IMR-90 (cell line): Measurements from ENCODE around the gene EMX2. TPM values are rescaled to one million over a fixed set of nuclear protein-coding genes. Genes with fewer than 3 reads are reported as not detected.

Experiments used
- ATAC-seq: fragments of 200-7000 bp; cut with Tn5 transposase; 2 replicates; pipeline ENCODE4 v1.9.1; 2020; ENCODE audit warnings: low read depth, mild to moderate bottlenecking, moderate library complexity
- BruUV-seq: library from RNA; stranded (reverse); fragments of 400-500 nt; replicated peaks from 2 replicates; lab custom pipeline; 2021; lab: Mats Ljungman, UMichigan
- CTCF ChIA-PET: fragments of 300-600 bp; formaldehyde crosslinking; extraction: SDS; loops from one replicate; lab custom pipeline; 2021; ENCODE audit warnings: antibody characterized with exemption; lab: Yijun Ruan, JAX
- POLR2A ChIA-PET: fragments of 300-600 bp; sonication (Branson Sonifier 250); formaldehyde crosslinking; loops from one replicate; lab custom pipeline; 2022; ENCODE audit warnings: antibody characterized with exemption; ENCODE audit not compliant: unreplicated experiment; lab: Charles Lee
- DNase-seq: peaks from one replicate; pipeline ENCODE4 v3.0.0; 2013
- H2AFZ ChIP-seq: replicated peaks from 2 replicates; pipeline ENCODE3; 2013; ENCODE audit warnings: low read length, mild to moderate bottlenecking; ENCODE audit not compliant: poor library complexity
- H2AK5ac ChIP-seq: 2 replicates; pipeline ENCODE4 v1.6.1; 2013; ENCODE audit warnings: low read depth, low read length, inconsistent platforms
- H2AK9ac ChIP-seq: replicated peaks from 2 replicates; pipeline ENCODE3; 2013; ENCODE audit warnings: mild to moderate bottlenecking, low read depth, low read length, moderate library complexity; ENCODE audit not compliant: poor library complexity
- H2BK120ac ChIP-seq: 2 replicates; pipeline ENCODE4 v1.6.1; 2013; ENCODE audit warnings: low read depth, low read length, inconsistent platforms
- H2BK15ac ChIP-seq: 3 replicates; pipeline ENCODE4 v1.6.1; 2013; ENCODE audit warnings: low read depth, low read length, inconsistent platforms
- H2BK20ac ChIP-seq: 2 replicates; pipeline ENCODE4 v1.6.1; 2013; ENCODE audit warnings: low read depth, mild to moderate bottlenecking, inconsistent platforms, low read length, moderate library complexity
- H2BK5ac ChIP-seq: 2 replicates; pipeline ENCODE4 v1.6.1; 2013; ENCODE audit warnings: mild to moderate bottlenecking, low read depth, low read length, inconsistent platforms; ENCODE audit not compliant: poor library complexity, severe bottlenecking
- H3K14ac ChIP-seq: replicated peaks from 2 replicates; pipeline ENCODE4 v1.6.1; 2013; ENCODE audit warnings: low read depth, low read length, inconsistent platforms
- H3K18ac ChIP-seq: 2 replicates; pipeline ENCODE4 v1.6.1; 2013; ENCODE audit warnings: low read depth, low read length, control low read depth
- H3K23ac ChIP-seq: 2 replicates; pipeline ENCODE4 v1.6.1; 2013; ENCODE audit warnings: low read depth, low read length, inconsistent platforms
- H3K27ac ChIP-seq: 2 replicates; pipeline ENCODE4 v1.5.1; 2013; ENCODE audit warnings: mild to moderate bottlenecking, control low read depth, low read length; ENCODE audit not compliant: insufficient read depth
- H3K27me3 ChIP-seq: 2 replicates; pipeline ENCODE4 v1.6.1; 2013; ENCODE audit warnings: low read length; ENCODE audit not compliant: control insufficient read depth, insufficient read depth
- H3K36me3 ChIP-seq: 2 replicates; pipeline ENCODE4 v1.6.1; 2013; ENCODE audit warnings: low read length, mixed read lengths; ENCODE audit not compliant: control insufficient read depth, insufficient read depth
- H3K4ac ChIP-seq: 2 replicates; pipeline ENCODE4 v1.6.1; 2013; ENCODE audit warnings: low read depth, low read length, inconsistent platforms
- H3K4me1 ChIP-seq: 2 replicates; pipeline ENCODE4 v1.6.1; 2013; ENCODE audit warnings: low read length, mixed read lengths; ENCODE audit not compliant: control insufficient read depth, insufficient read depth
- H3K4me2 ChIP-seq: 2 replicates; pipeline ENCODE4 v1.6.1; 2013; ENCODE audit warnings: low read depth, mild to moderate bottlenecking, control low read depth, low read length, moderate library complexity
- H3K4me3 ChIP-seq: 2 replicates; pipeline ENCODE4 v1.5.1; 2013; ENCODE audit warnings: low read depth, mild to moderate bottlenecking, control low read depth, low read length, moderate library complexity; ENCODE audit not compliant: insufficient read depth
- H3K56ac ChIP-seq: 2 replicates; pipeline ENCODE4 v1.6.1; 2013; ENCODE audit warnings: low read length, inconsistent platforms; ENCODE audit not compliant: insufficient read depth; ENCODE audit errors: extremely low read depth
- H3K79me1 ChIP-seq, 2 experiments: 2 replicates each; pipeline ENCODE4 v1.6.1; 2013; ENCODE audit warnings: low read length in 2 of 2, inconsistent platforms in 1 of 2, low read depth in 1 of 2
- H3K9ac ChIP-seq: 2 replicates; pipeline ENCODE4 v1.6.1; 2013; ENCODE audit warnings: low read depth, low read length, control low read depth
- H3K9me1 ChIP-seq: 2 replicates; pipeline ENCODE4 v1.6.1; 2013; ENCODE audit warnings: low read length, inconsistent platforms; ENCODE audit not compliant: insufficient read depth
- H3K9me3 ChIP-seq: 2 replicates; pipeline ENCODE4 v1.6.1; 2013; ENCODE audit warnings: low read length; ENCODE audit not compliant: control insufficient read depth, insufficient read depth
- H4K20me1 ChIP-seq: 2 replicates; pipeline ENCODE4 v1.6.1; 2013; ENCODE audit warnings: low read length, inconsistent platforms; ENCODE audit not compliant: insufficient read depth
- H4K5ac ChIP-seq: 2 replicates; pipeline ENCODE4 v1.6.1; 2013; ENCODE audit warnings: mild to moderate bottlenecking, low read depth, low read length, control low read depth
- H4K8ac ChIP-seq, 2 experiments: 2 replicates each; pipeline ENCODE4 v1.6.1; 2013; ENCODE audit warnings: low read depth in 2 of 2, low read length in 2 of 2, control low read depth in 1 of 2, inconsistent platforms in 1 of 2
- H4K91ac ChIP-seq: 2 replicates; pipeline ENCODE4 v1.6.1; 2013; ENCODE audit warnings: low read depth, low read length, inconsistent platforms; ENCODE audit not compliant: insufficient read depth
- BHLHE40 ChIP-seq: fragments of 150-350 bp; IDR thresholded peaks from 2 replicates; pipeline ENCODE4 v1.6.1; 2016; ENCODE audit warnings: mild to moderate bottlenecking, low read depth, low read length
- CEBPB ChIP-seq: IDR thresholded peaks from 2 replicates; pipeline ENCODE4 v1.6.1; 2012; ENCODE audit warnings: low read depth, low read length, improper control_type of control experiment
- CHD1 ChIP-seq: IDR thresholded peaks from 2 replicates; pipeline ENCODE4 v1.6.1; 2012; ENCODE audit warnings: low read depth, low read length, improper control_type of control experiment
- FOS ChIP-seq: fragments of 150-350 bp; IDR thresholded peaks from 2 replicates; pipeline ENCODE4 v1.6.1; 2016; ENCODE audit warnings: low read depth, low read length
- MAFK ChIP-seq: IDR thresholded peaks from 2 replicates; pipeline ENCODE4 v1.6.1; 2012; ENCODE audit warnings: low read depth, low read length, improper control_type of control experiment
- MAZ ChIP-seq: IDR thresholded peaks from 2 replicates; pipeline ENCODE4 v1.6.1; 2012; ENCODE audit warnings: low read depth, mild to moderate bottlenecking, low read length, improper control_type of control experiment, moderate library complexity, borderline replicate concordance
- MXI1 ChIP-seq: IDR thresholded peaks from 2 replicates; pipeline ENCODE4 v1.6.1; 2012; ENCODE audit warnings: low read depth, mild to moderate bottlenecking, low read length, moderate library complexity, borderline replicate concordance
- NFE2L2 ChIP-seq: fragments of 150-350 bp; IDR thresholded peaks from 2 replicates; pipeline ENCODE4 v1.6.1; 2016; ENCODE audit warnings: low read depth, mild to moderate bottlenecking, low read length
- POLR2A ChIP-seq: IDR thresholded peaks from 2 replicates; pipeline ENCODE4 v1.6.1; 2012; ENCODE audit warnings: mild to moderate bottlenecking, low read depth, low read length
- RCOR1 ChIP-seq: IDR thresholded peaks from 2 replicates; pipeline ENCODE4 v1.6.1; 2012; ENCODE audit warnings: mild to moderate bottlenecking, low read length, improper control_type of control experiment; ENCODE audit not compliant: insufficient replicate concordance
- RFX5 ChIP-seq: IDR thresholded peaks from 2 replicates; pipeline ENCODE4 v1.8.0; 2012; ENCODE audit warnings: low read depth, mild to moderate bottlenecking, low read length, moderate library complexity
- SMC3 ChIP-seq: fragments of 150-350 bp; IDR thresholded peaks from 2 replicates; pipeline ENCODE4 v1.6.1; 2016; ENCODE audit warnings: low read depth, mild to moderate bottlenecking, antibody characterized with exemption, low read length, moderate library complexity
- WGBS, 2 experiments: methylation state at CpG; one replicate each; pipeline versions ENCODE4 v1.1.5 to v1.1.7; 2013; ENCODE audit warnings: missing lambda C conversion rate in 2 of 2; ENCODE audit not compliant: insufficient read length in 1 of 2; ENCODE audit errors: extremely low coverage in 2 of 2; 5-methylcytosine and 5-hydroxymethylcytosine counted together
- dilution Hi-C: fragments of 300-500 bp; cut with HindIII; formaldehyde crosslinking; loops from one replicate; pipeline ENCODE4 v1.14.3; 2018; ENCODE audit warnings: low sequenced_read_pairs; ENCODE audit not compliant: unreplicated experiment
- in situ Hi-C: fragments of 300-500 bp; cut with MboI; formaldehyde crosslinking; loops from 3 replicates; pipeline ENCODE4 v1.14.3; 2019; ENCODE audit warnings: low sequenced_read_pairs, inconsistent platforms, mixed read lengths
- intact Hi-C: fragments of 100-400 bp; cut with micrococcal nuclease; formaldehyde crosslinking; loops from 2 replicates; pipeline ENCODE4 v1.10.0; 2022
- polyA plus RNA-seq, 3 experiments: library from polyadenylated mRNA; depleted of rRNA; stranded (reverse); fragments of >200 nt; gene quantifications; 2 replicates each; pipeline ENCODE4 v1.2.3, GENCODE V29; 2012; ENCODE audit warnings: low replicate concordance in 1 of 3
- total RNA-seq: library from RNA; depleted of rRNA; stranded (reverse); fragments of >200 nt; gene quantifications from 2 replicates; pipeline ENCODE4 v1.2.3, GENCODE V29; 2012
- TF ChIP-seq, protein P1 (sequence below): fragments of 150-350 bp; IDR thresholded peaks from 2 replicates; pipeline ENCODE4 v1.6.1; 2016; ENCODE audit warnings: low read depth, mild to moderate bottlenecking, low read length, moderate library complexity, borderline replicate concordance
- TF ChIP-seq, protein P2 (sequence below): fragments of 150-350 bp; IDR thresholded peaks from 2 replicates; pipeline ENCODE4 v1.6.1; 2017; ENCODE audit warnings: mild to moderate bottlenecking, antibody characterized with exemption, low read length, low read depth
- TF ChIP-seq, protein P3 (sequence below): conservative IDR thresholded peaks from 2 replicates; pipeline ENCODE4 v1.5.1; 2012; ENCODE audit warnings: mild to moderate bottlenecking, low read depth, low read length, improper control_type of control experiment

EMX2 gene
- total and polyA plus RNA-seq, 2 of the 4 experiments (the other 2 are of a cell fraction): not detected

DNA sequence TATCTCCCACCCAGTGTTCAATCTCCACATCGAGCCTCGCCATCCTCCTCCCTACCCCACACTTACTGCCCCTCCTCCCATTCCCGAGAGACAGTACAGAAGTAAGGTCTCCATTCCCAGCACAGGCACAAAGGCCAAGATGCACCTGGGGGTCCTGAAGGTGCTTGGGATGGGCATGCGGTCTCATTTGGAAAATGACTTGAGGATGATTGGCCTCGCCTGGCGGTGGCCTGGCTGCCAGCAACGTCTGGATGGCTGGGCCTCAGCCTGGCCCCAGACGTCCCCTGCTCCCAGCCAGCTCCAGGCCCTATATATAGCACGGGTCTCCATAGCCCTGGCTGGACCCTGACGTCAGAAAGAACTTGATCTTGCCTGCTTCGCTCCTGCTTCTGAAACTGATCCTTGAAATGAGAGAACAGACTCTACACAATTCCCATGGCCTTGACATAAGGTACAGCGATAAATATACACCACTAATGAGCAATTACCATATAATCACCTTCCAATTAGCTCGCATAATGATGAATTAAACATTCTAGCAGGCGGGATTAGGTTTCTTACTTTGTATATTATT, 11.8 kb downstream of the EMX2 start:
- no peak overlapping the region for H3K4ac ChIP-seq
- no peak overlapping the region for H3K9ac ChIP-seq
- no peak overlapping the region for H2BK15ac ChIP-seq
- no peaks in the 10 kb centered on the region for H4K20me1 ChIP-seq
- no peaks in the 10 kb centered on the region for H3K36me3 ChIP-seq
- H3K18ac ChIP-seq: no peak overlapping the region
- H3K27me3 ChIP-seq: peaks cover 45% of the 10 kb centered on the region
- TF ChIP-seq NFE2L2 (no peak), MAFK (no peak), CEBPB (no peak), BHLHE40 (no peak), FOS (no peak), MAZ (no peak), MXI1 (no peak), RCOR1 (no peak), SMC3 (no peak), RFX5 (no peak), CHD1 (no peak), POLR2A (no peak)
- TF ChIP-seq, protein P1, sequence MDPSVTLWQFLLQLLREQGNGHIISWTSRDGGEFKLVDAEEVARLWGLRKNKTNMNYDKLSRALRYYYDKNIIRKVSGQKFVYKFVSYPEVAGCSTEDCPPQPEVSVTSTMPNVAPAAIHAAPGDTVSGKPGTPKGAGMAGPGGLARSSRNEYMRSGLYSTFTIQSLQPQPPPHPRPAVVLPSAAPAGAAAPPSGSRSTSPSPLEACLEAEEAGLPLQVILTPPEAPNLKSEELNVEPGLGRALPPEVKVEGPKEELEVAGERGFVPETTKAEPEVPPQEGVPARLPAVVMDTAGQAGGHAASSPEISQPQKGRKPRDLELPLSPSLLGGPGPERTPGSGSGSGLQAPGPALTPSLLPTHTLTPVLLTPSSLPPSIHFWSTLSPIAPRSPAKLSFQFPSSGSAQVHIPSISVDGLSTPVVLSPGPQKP: no peak
- TF ChIP-seq, protein P2, sequence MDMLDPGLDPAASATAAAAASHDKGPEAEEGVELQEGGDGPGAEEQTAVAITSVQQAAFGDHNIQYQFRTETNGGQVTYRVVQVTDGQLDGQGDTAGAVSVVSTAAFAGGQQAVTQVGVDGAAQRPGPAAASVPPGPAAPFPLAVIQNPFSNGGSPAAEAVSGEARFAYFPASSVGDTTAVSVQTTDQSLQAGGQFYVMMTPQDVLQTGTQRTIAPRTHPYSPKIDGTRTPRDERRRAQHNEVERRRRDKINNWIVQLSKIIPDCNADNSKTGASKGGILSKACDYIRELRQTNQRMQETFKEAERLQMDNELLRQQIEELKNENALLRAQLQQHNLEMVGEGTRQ: no peak
- TF ChIP-seq, protein P3, sequence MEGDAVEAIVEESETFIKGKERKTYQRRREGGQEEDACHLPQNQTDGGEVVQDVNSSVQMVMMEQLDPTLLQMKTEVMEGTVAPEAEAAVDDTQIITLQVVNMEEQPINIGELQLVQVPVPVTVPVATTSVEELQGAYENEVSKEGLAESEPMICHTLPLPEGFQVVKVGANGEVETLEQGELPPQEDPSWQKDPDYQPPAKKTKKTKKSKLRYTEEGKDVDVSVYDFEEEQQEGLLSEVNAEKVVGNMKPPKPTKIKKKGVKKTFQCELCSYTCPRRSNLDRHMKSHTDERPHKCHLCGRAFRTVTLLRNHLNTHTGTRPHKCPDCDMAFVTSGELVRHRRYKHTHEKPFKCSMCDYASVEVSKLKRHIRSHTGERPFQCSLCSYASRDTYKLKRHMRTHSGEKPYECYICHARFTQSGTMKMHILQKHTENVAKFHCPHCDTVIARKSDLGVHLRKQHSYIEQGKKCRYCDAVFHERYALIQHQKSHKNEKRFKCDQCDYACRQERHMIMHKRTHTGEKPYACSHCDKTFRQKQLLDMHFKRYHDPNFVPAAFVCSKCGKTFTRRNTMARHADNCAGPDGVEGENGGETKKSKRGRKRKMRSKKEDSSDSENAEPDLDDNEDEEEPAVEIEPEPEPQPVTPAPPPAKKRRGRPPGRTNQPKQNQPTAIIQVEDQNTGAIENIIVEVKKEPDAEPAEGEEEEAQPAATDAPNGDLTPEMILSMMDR: no peak
- no peak overlapping the region for H3K27ac ChIP-seq
- H3K56ac ChIP-seq: no peak overlapping the region
- no peaks in the 10 kb centered on the region for H3K79me1 ChIP-seq
- H2AK9ac ChIP-seq: no peak overlapping the region
- dilution Hi-C loops: no loop called here
- H2BK5ac ChIP-seq: no peak overlapping the region
- no peak overlapping the region for H3K14ac ChIP-seq
- no TSS peak for BruUV-seq
- POLR2A ChIA-PET: no interaction called here
- H2BK120ac ChIP-seq: no peak overlapping the region
- no peak overlapping the region for H2AFZ ChIP-seq
- H2AK5ac ChIP-seq: no peak overlapping the region
- no peaks in the 10 kb centered on the region for H3K9me1 ChIP-seq
- no peak overlapping the region for H4K5ac ChIP-seq
- H3K4me3 ChIP-seq: no peak overlapping the region
- no peaks in the 10 kb centered on the region for H3K4me1 ChIP-seq
- H3K4me2 ChIP-seq: no peak overlapping the region
- H4K8ac ChIP-seq: no peak overlapping the region
- H2BK20ac ChIP-seq: no peak overlapping the region
- ATAC-seq: no peak
- H4K91ac ChIP-seq: no peak overlapping the region
- H3K23ac ChIP-seq: no peak overlapping the region
- H3K9me3 ChIP-seq: peaks cover 2% of the 10 kb centered on the region; the same call in 1 of the 2 replicates
- 0% methylated on average over 5 of the region's 14 CpGs; no CpG with 5 or more reads in 1 of the 2 experiments for WGBS, 2 experiments
- DNase-seq: no peak
- in situ Hi-C loops: no loop called here
- CTCF ChIA-PET: no interaction called here
- intact Hi-C loops: no loop called here
